HG03045 (cell line): ENCODE data around the gene ABTB2.
A peak's percentile ranks its signal among the peaks of the same experiment; 100 is the strongest.
"Not testable (repeated sequence)": the region's sequence is repeated elsewhere in the genome, so short reads cannot be mapped to it uniquely, and the experiment has no call there.

Source experiments
- ATAC-seq: cut with Tn5 transposase; IDR thresholded peaks from one replicate; pipeline ENCODE4 v1.9.1; 2021; ENCODE audit warnings: mild to moderate bottlenecking, moderate library complexity; ENCODE audit not compliant: unreplicated experiment

The ABTB2 gene

GRCh38 chr11:34357701-34358257, at the start of gene ABTB2:
Gene ABTB2 (minus strand): TSS chr11:34358010.
- peak; percentile 88 for ATAC-seq

- ATAC-seq, result no peak
These were observed 49.5 kb upstream of the ABTB2 start for GRCh38 chr11:34407121-34407813.

- ATAC-seq, result no peak
These were observed 48.6 kb upstream of the ABTB2 start for GRCh38 chr11:34406413-34406812.

GRCh38 chr11:34405079-34405858, 47.5 kb upstream of the ABTB2 start:
- no peak for ATAC-seq

GRCh38 chr11:34404280-34404679, 46.5 kb upstream of the ABTB2 start:
- ATAC-seq, result no peak

GRCh38 chr11:34403431-34403830, 45.6 kb upstream of the ABTB2 start:
- ATAC-seq, result no peak

GRCh38 chr11:34397811-34398210, 40.0 kb upstream of the ABTB2 start:
- ATAC-seq, result no peak

- no peak for ATAC-seq
These were observed 39.3 kb upstream of the ABTB2 start for GRCh38 chr11:34397120-34397519.

- no peak for ATAC-seq
These were observed 38.2 kb upstream of the ABTB2 start for GRCh38 chr11:34395916-34396550.

GRCh38 chr11:34394771-34395300, 37.0 kb upstream of the ABTB2 start:
- ATAC-seq, result no peak

- ATAC-seq, result no peak
These were observed 29.8 kb upstream of the ABTB2 start for GRCh38 chr11:34387653-34388052.

- not testable (repeated sequence) for ATAC-seq
These were observed 28.5 kb upstream of the ABTB2 start for GRCh38 chr11:34386356-34386755.

- no peak for ATAC-seq
These were observed 24.9 kb upstream of the ABTB2 start for GRCh38 chr11:34382532-34383276.

GRCh38 chr11:34381775-34382174, 24.0 kb upstream of the ABTB2 start:
- ATAC-seq, result no peak

GRCh38 chr11:34380696-34381095, 22.9 kb upstream of the ABTB2 start:
- ATAC-seq, result no peak

- ATAC-seq, result no peak
These were observed 21.7 kb upstream of the ABTB2 start for GRCh38 chr11:34379539-34379938.

GRCh38 chr11:34379079-34379478, 21.3 kb upstream of the ABTB2 start:
- ATAC-seq, result no peak

- no peak for ATAC-seq
These were observed 15.9 kb upstream of the ABTB2 start for GRCh38 chr11:34373727-34374126.

- ATAC-seq, result no peak
These were observed 8.7 kb upstream of the ABTB2 start for GRCh38 chr11:34366522-34366921.

- no peak for ATAC-seq
These were observed 6.3 kb upstream of the ABTB2 start for GRCh38 chr11:34364102-34364501.
